ENCODE measurements around the gene DNAJB4. TPM values are rescaled to one million over a fixed set of nuclear protein-coding genes. Genes with fewer than 3 reads are reported as not detected.
A peak's percentile ranks its signal among the peaks of the same experiment; 100 is the strongest.

DNAJB4 gene
- total and polyA plus RNA-seq, 2 of the 13 experiments (the other 11 are each of a cell fraction or from before 2014, with no cell fraction given) = 4.4 to 18.6 TPM

DNA sequence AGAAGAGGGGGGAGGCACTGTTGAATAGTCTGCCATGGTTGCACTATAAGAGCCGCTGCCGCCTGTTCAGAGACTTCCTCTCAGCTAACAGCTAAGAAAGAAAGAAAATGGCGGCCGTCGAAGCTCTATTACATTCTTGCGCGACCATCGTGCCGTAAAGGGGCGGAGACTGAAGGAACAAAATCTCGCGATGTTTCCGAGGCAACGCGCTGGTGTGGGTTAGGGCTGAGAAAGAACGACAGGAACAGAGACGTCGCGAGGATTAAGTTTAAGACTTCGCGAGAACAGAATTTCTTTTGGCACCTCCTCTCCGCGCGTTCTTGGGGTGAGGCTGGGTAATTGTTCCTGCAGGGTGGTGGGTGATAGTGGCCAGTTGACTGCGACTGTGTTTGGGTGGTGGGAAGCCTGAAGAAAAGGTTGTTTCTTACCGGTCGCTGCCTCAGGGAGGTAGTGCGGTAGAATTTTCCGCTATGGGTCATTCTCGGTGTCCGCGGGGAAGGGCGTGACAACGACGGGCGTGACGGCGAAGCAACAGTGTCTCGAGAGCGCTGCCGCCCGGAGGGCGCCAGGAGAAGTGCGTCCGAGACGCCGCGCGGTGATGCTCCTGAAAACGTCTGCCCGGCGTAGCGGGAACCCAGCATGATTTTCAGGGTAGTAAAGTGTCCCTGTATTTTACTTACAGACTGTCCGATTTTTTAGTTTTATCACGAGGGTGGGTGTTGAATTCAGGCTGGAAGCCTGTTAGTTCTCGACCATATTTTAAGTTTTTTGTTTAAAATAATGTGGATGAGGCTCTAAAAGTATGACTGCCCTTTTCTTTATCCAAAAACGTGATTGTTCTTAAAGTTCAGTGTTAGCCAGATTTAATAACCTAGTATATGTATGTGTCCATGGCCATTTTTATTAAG, 25.5 kb upstream of the DNAJB4 start, which contains the start of gene FUBP1 (continued):
- TF ChIP-seq ZSCAN25 (CRISPR knock-in tag; IDR thresholded peaks at IDR 0.05) (no peak), AGO2 (optimal IDR thresholded peaks at IDR 0.05; ENCODE audit: low read depth, low read length) (no peak), DPF2 (CRISPR knock-in tag; IDR thresholded peaks at IDR 0.05; ENCODE audit: borderline replicate concordance, low read depth) (no peak), CEBPG (CRISPR knock-in tag; IDR thresholded peaks at IDR 0.05) (peak; percentile 33; the same call in 1 of the 2 replicates), ISL2 (CRISPR knock-in tag; IDR thresholded peaks at IDR 0.05) (peak; percentile 44; the same call in 1 of the 2 replicates), NFE2 (CRISPR knock-in tag; IDR thresholded peaks at IDR 0.05) (no peak), SNRNP70 (IDR thresholded peaks at IDR 0.05; ENCODE audit: low read depth, low read length) (no peak), ZNF44 (CRISPR knock-in tag; IDR thresholded peaks at IDR 0.05) (no peak), MED13 (CRISPR knock-in tag; IDR thresholded peaks at IDR 0.05) (no peak), KMT2B (CRISPR knock-in tag; IDR thresholded peaks at IDR 0.05) (peak; percentile 78), ZNF30 (CRISPR knock-in tag; IDR thresholded peaks at IDR 0.05) (no peak), NRL (CRISPR knock-in tag; IDR thresholded peaks at IDR 0.05; ENCODE audit: borderline replicate concordance) (no peak; the same call in none of the 2 replicates), ZNF749 (CRISPR knock-in tag; IDR thresholded peaks at IDR 0.05; ENCODE audit: borderline replicate concordance) (no peak; the same call in 1 of the 2 replicates), TCF7 (IDR thresholded peaks at IDR 0.05; ENCODE audit: low read depth) (no peak), ZNF570 (CRISPR knock-in tag; IDR thresholded peaks at IDR 0.05; ENCODE audit: borderline replicate concordance) (no peak)
- TF ChIP-seq, protein P1, sequence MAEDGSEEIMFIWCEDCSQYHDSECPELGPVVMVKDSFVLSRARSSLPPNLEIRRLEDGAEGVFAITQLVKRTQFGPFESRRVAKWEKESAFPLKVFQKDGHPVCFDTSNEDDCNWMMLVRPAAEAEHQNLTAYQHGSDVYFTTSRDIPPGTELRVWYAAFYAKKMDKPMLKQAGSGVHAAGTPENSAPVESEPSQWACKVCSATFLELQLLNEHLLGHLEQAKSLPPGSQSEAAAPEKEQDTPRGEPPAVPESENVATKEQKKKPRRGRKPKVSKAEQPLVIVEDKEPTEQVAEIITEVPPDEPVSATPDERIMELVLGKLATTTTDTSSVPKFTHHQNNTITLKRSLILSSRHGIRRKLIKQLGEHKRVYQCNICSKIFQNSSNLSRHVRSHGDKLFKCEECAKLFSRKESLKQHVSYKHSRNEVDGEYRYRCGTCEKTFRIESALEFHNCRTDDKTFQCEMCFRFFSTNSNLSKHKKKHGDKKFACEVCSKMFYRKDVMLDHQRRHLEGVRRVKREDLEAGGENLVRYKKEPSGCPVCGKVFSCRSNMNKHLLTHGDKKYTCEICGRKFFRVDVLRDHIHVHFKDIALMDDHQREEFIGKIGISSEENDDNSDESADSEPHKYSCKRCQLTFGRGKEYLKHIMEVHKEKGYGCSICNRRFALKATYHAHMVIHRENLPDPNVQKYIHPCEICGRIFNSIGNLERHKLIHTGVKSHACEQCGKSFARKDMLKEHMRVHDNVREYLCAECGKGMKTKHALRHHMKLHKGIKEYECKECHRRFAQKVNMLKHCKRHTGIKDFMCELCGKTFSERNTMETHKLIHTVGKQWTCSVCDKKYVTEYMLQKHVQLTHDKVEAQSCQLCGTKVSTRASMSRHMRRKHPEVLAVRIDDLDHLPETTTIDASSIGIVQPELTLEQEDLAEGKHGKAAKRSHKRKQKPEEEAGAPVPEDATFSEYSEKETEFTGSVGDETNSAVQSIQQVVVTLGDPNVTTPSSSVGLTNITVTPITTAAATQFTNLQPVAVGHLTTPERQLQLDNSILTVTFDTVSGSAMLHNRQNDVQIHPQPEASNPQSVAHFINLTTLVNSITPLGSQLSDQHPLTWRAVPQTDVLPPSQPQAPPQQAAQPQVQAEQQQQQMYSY (CRISPR knock-in tag; IDR thresholded peaks at IDR 0.05) = no peak
- TF ChIP-seq, protein P2, sequence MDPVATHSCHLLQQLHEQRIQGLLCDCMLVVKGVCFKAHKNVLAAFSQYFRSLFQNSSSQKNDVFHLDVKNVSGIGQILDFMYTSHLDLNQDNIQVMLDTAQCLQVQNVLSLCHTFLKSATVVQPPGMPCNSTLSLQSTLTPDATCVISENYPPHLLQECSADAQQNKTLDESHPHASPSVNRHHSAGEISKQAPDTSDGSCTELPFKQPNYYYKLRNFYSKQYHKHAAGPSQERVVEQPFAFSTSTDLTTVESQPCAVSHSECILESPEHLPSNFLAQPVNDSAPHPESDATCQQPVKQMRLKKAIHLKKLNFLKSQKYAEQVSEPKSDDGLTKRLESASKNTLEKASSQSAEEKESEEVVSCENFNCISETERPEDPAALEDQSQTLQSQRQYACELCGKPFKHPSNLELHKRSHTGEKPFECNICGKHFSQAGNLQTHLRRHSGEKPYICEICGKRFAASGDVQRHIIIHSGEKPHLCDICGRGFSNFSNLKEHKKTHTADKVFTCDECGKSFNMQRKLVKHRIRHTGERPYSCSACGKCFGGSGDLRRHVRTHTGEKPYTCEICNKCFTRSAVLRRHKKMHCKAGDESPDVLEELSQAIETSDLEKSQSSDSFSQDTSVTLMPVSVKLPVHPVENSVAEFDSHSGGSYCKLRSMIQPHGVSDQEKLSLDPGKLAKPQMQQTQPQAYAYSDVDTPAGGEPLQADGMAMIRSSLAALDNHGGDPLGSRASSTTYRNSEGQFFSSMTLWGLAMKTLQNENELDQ (CRISPR knock-in tag; IDR thresholded peaks at IDR 0.05; ENCODE audit: borderline replicate concordance) = no peak
- TF ChIP-seq, protein P3, sequence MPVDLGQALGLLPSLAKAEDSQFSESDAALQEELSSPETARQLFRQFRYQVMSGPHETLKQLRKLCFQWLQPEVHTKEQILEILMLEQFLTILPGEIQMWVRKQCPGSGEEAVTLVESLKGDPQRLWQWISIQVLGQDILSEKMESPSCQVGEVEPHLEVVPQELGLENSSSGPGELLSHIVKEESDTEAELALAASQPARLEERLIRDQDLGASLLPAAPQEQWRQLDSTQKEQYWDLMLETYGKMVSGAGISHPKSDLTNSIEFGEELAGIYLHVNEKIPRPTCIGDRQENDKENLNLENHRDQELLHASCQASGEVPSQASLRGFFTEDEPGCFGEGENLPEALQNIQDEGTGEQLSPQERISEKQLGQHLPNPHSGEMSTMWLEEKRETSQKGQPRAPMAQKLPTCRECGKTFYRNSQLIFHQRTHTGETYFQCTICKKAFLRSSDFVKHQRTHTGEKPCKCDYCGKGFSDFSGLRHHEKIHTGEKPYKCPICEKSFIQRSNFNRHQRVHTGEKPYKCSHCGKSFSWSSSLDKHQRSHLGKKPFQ (CRISPR knock-in tag; IDR thresholded peaks at IDR 0.05; ENCODE audit: insufficient replicate concordance) = no peak
- TF ChIP-seq, protein P4, sequence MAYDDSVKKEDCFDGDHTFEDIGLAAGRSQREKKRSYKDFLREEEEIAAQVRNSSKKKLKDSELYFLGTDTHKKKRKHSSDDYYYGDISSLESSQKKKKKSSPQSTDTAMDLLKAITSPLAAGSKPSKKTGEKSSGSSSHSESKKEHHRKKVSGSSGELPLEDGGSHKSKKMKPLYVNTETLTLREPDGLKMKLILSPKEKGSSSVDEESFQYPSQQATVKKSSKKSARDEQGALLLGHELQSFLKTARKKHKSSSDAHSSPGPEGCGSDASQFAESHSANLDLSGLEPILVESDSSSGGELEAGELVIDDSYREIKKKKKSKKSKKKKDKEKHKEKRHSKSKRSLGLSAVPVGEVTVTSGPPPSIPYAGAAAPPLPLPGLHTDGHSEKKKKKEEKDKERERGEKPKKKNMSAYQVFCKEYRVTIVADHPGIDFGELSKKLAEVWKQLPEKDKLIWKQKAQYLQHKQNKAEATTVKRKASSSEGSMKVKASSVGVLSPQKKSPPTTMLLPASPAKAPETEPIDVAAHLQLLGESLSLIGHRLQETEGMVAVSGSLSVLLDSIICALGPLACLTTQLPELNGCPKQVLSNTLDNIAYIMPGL (CRISPR knock-in tag; IDR thresholded peaks at IDR 0.05; ENCODE audit: borderline replicate concordance in 1 of 2, low read depth in 1 of 2) = peak; percentile 82 to 90
